Activated naive CD4-positive, alpha-beta T cell treated with Interleukin-2 at 50 U/mL for 16 hours (primary cell): Measurements from ENCODE around the gene SCGN.

ENCODE experiments used
- DNase-seq: peaks from one replicate; pipeline ENCODE4 v3.0.0-alpha.2; 2020

The SCGN gene

DNA sequence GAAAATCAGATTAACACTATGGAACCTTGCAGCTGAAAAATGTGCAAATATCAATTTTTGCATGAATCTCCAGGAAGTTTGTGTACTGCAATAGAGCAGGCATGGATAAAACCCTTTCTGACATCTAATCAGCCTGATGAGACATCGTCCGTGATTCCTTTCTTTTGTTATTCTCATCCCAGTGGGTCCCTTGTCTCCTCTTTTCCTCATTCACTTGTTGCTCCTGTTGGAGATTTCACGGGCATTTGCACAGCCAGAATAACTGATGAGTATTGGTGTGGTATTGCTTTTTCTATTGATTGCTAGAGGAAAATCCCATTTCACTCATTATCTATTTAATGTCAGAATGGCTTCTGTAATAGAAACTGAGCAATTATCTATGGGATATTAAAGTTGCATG is 39.9 kb downstream of the SCGN start:
- DNase-seq, result no peak

DNA sequence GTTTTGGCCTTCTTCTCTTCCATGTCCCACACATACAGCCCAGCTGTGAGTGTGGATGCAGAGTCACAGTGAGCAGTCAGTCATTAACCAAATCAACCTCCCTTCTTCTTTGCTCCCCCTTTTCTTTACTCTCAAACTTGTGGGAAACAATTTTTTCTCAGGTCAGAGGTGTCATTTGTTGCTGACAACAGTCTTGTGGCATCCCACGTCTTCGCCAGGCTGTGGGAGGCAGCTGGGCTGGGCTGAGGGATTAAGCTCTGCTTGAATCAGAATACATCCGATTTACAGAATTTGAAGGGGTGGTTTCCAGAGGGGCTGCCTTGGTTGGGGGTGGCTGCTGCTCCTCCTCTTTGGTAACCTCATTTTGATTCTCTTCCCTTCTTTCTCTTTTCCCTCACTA is 40.5 kb downstream of the SCGN start:
- no peak for DNase-seq

DNA sequence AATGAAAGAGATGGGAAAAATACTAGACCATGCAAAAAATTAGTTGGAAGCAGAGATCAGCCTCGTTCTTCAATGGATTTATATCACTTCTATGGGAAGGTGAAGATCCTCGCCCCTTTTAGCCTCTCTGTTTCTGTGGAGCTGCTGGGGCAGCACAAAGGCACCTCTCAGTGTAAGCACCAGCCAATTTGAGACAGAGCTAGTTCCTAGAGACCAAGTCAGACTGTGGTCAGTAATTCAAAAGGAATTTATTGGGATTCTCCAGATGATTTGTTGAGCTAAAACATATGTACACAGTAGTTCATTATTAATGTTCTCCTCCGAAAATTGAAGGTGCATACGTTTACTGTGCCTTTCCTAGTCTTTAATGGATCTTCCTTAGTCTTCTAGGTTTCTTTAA is 42.4 kb downstream of the SCGN start:
- no peak for DNase-seq

DNA sequence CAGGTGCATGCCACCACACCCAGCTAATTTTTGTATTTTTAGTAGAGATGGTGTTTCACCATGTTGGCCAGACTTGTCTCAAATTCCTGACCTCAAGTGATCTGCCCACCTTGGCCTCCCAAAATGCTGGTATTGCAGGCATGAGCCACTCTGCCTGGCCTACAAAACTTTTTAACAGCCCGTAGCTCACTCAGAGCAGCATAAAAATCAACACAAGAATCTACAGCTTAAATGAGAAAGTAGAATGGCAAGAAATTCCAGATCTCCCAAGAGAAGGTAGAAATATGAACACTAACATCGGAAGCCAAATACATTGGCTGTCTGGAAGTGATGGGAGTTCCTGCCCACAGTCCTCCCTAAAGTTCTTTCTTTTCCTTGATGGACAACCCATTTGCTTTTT is 43.7 kb downstream of the SCGN start:
- no peak for DNase-seq

DNA sequence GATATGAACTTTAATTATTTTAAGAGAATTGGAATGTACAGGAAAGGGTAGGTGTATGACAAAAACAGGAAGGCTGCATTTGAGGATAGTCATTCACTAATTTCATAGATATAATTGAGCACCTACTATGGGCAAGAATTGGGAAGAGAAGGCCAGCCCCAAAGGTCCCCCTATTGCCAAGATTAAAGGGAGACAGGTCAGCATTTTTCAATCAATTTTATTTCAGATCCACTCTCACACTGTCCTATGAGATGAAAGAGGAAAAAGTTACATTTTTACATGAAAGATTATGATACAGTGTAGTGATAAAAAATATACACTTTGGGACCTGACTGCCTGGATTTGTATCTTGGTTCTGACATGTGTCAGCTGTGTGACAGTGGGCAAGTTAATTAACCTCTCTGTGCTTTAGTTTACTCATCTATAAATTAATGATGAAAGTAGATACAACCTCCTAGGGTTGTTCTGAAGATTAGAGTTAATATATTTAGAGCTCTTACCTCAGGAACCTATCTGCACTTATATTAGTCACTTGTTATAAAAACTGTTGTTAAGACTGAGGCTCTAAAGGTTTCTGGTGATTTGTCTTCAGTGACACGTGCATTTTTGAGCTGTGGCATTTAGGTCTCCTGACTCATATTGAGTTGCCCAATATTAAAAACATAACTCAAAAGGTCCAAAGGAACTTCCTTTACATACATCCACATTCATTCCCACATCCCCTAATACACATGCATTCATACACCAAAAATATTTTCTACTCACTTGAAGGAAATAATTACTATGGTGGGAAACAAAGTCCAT is 45.7 kb downstream of the SCGN start:
- DNase-seq, result no peak

DNA sequence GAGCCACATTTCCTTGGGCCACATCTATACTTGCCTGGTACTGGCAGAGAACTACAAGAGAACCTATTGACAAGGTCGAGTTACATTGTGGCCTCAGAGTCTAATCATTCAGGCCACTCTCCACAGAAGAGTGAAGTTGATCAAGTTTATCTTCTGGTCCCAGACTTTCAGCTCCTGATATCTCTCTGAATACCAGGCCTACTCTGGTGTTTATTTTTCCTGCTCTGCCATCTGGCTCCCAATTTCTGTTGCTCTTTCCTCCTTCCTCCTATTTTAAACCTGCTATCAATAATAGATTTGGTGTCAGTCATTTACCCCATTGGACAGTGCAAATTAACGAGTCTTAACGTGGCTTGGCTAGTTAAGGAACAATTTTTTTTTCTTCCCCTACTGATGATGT is 46.6 kb downstream of the SCGN start:
- DNase-seq, result no peak

DNA sequence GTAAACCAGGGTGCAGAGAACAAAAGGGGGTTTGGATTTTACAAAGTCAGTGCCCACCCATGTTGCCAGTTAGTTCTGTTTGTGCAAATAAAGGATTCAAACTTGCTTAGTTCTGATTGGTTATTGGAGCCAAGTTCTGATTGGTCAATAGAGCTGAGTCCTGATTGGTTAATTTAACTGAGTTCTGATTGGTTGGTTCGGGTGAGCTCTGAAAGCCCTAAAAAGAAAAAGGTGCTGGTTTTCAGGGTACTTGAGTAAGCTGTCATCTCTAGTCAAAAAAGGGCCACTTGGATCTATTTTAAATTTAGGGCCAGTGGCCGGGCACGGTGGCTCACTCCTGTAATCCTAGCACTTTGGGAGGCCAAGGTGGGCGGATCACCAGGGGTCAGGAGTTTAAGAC is 47.6 kb downstream of the SCGN start:
- no peak for DNase-seq

DNA sequence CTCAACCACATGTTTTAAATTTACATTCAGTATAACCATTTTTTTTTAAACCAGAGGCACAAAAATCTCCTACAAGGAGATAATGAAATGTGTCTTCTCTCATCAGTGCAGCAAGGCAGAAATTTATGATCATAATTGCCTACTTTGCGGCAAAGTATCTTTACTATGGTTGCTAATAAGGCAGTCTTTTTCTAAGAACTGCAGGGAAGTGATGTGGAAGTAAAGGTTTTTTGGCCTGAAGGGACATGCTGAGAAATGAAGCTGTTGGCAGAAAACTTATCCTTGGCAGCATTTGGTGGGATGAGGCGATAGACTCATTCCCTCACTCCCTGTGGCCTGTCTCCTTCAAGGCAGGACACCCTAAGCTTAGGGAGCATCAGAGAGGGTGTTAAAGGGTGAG is 48.7 kb downstream of the SCGN start:
- no peak for DNase-seq

DNA sequence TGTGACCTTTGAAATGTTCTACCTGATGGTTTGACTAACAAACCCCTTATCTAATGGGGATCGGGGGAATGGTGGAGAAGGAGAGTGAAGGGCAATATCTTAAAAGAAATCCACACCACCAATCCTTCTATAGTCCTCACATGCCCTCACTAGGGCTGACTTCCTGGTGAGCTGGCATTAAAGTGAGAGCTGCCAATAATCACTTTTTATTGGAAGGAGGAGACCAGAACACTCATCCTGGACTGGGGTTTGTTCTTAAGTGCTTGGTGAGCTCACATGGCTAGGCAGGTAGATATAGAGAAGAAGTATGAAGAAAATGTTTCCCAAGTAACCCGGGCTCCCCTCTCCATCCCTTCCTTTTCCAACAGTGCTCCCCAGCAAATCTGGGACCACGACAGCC is 49.8 kb downstream of the SCGN start:
- DNase-seq, result no peak

DNA sequence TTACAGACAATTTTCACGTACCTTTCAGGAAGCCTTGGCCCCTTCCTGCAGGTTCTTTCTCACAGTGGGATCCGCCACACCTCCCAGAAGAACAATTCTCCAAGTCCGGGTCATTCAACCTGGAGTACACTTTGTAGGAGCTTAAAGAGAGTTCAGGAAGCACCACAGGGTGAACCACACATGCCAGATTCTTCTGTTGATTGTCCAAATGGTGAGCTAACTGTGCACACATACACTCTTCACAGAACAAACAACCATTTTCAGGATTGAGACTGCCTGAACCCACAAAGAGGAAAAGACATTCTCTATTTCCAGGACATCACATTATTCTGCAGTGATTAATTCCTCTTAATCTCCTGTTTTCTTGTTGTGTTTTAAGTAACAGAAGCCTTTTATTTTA is 51.0 kb downstream of the SCGN start:
- DNase-seq, result no peak

DNA sequence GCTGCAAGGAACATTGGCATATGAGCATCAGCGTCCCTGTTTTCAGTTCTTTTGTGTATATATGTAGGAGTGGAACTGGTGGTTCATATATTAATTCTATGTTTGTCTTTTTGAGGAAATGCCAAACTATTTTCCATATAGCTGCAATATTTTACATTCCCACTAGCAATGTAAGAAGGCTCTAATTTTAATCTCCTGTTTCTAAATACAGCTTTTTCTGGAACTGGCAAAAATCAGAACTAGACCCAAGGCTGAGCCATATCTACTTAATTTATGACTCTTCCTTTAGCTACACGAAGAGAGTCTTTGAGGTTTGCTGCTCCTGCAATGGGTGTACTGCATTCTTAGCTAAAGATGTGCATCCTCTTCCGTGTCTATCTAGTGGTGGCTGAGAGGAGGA is 52.0 kb downstream of the SCGN start:
- DNase-seq, result no peak

DNA sequence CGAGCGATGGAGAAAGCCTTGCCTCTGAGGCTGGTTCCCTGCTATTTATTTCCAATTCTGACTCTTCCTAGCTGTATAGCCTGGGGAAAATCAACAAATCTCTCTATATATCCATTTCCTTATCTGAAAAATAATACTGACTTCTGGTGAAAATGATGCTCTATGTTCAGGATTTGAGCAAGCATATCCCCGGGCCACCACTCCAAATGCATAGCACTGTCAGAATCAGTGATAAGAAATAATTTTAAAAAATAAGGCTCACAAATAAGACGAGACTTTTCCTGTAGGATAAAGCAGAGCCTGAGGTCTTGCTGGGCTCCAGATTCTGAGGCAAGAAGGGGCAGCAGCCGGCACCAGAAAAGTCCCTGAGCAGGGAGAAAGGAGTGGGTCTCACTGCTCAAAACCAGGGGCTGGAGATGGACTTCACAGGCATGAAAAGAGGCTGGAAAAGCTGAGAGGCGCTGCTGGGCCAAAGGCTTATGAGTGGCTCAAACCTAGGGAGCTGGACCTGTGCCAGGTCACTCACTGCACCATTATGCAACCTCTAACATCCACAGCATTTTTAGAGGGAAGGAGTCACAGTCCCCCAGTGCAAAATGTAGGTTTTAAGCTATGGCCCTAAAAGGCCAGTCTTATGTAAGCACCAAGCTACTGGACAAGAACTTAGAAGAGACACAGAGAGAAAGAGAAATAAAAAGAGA is 54.4 kb downstream of the SCGN start:
- no peak for DNase-seq

DNA sequence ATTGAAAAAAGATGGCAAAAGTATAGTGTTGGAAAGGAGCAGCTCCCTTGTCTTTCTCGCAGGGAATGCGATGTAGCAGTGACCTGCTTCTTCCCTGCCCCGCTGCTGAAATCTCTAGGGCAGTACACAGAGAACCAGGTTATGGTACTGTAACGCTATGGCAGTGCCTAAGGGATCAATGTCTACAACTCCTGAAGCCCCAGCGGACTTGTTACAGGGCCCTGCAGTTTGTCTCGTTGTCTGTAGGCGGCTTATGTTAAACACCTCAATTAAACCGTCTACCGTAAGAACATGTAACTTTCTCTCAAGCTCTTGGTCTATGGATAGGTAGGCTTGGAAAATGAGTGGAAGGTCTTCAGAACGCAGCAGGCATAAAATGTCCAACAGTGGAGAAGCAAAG is 57.7 kb downstream of the SCGN start:
- DNase-seq, result no peak

DNA sequence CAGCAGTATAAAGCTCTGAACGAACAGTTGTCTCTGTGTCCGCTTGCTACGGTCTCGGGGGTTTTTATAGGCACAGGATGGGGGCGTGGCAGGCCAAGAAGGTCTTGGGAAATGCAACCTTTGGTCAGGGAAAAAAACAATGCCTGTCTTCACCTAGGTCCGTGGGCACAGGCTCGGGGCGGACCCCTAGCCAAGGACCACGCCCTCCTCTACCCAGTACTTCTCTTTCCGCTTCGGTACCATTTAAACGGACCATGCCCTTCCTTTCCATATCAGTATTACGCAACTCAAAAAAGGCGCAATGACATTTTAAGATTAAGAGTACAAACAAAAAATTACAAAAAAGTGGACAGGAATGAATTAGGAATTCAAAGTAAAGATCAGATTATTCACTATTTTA is 58.3 kb downstream of the SCGN start:
- no peak for DNase-seq

DNA sequence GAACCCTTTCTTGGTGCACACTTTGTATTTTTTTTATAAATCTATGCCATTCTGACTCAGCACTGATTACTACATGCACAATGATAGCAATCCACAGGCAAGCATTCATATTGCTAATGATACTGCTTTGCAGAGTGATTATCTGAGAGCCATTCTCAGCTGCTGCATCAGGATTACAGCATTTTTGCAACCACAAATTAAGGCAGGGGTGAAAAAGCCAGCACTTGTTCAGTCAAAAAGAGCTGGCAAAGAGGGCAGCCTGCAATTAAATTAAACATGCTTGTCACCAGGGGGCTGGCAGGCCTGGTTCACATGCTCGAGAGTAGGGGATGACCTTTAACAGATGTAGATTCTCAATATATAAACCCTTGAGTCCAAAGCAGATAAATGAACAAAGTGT is 61.8 kb downstream of the SCGN start:
- no peak for DNase-seq

DNA sequence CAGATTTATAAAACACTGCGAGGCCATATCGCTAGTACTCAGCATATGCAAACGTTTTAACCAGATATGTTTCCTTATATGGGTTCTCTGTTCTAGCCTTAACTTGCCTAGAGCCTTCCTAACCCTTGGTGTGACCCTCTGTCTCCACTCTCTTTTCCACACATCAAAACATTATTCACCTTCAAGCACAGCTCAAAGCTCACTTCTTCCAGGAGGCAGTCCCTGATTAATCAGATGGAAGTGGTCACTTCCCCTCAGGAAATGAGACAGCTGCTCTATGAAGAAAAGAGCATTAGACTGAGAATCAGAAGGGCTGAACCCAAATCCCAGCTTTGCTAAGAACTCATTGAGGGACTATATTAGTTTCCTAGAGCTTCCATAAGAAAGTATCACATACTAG is 62.8 kb downstream of the SCGN start:
- no peak for DNase-seq

DNA sequence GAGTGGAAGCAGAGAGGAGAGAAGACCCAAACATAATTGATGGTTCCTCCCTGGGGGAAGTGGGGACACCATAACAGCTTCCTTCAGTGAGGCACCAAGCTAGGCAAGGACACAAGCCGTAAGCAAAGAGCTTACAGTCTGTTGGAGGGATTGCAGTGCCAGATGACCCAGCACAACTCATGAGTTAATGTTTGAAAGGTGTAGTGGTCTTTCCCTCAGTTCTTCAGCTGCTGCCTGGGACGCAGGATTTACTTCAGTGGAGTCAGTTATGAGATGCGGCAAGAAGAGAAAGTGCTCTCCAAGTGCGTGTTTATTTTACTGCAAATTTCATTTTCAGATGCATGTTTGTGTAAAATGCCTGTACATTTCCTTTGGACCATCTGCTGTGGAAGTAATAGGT is 63.8 kb downstream of the SCGN start:
- DNase-seq, result no peak

DNA sequence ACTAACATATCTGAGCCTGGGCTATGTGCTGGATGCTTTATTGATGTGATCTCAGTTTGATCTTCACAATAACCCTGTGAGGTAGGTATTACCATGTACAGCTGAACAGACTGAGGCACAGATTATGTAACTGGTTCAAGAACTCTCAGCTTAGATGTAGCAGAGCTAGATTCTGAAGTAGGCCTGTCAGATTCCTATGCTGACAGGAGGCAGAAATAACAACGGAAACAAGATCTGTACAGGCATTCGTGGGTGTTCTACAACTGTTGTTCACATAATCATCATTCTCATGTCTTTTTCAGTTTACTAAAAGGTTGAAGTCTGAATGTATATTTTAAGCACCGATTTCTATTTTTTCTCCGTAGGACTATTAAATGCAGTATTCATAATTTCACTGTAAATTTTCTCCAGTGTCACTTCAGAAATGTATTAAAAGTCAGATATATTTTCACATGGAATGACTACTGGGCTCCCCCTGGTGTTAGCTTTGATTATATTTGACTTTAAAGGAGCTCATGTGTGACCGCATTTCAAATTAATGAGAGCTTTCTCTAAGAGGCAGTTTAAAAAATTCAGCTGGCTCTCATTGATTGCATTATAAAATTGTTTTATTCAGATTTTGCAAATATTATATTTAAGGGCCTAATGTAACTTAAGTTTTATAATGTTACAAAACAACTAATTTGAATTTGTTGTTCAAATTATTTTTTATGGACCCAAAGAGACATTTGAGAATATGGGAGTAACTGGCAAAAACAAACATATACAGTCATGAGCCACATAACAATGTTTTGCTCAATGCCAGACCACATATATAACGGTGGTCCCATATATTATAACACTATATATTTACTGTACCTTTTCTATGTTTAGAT is 66.1 kb downstream of the SCGN start:
- DNase-seq, result no peak

DNA sequence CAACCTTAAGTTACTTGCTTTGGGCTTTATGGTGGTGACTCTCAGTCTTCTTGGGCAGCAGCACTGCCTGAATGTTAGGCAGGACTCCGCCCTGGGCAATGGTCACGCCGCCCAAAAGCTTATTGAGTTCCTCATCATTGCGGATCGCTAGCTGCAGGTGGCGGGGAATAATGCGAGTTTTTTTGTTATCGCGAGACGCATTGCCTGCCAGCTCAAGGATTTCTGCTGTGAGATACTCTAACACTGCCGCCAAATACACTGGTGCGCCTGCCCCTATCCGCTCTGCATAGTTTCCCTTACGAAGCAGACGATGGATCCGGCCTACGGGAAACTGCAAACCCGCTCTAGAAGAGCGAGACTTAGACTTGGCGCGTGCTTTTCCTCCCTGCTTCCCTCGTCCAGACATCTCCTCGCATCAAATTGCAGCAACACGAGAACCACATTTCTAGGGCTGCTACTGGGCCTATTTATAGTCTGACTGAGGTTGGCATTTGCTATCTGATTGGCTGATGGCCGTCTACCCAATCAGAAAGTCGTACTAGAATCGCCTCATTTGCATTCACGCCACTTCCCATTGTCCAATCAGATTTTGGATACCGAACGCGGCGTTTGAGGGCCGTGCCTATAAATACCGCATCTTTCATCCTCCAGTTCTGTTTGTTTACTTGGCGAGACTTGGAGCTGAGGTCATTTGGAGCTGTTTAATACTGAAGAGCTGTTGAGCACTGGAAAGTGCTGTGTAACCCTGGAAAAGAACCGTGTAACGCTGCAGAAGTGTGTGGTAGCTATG is 74.3 kb downstream of the SCGN start:
- no peak for DNase-seq

DNA sequence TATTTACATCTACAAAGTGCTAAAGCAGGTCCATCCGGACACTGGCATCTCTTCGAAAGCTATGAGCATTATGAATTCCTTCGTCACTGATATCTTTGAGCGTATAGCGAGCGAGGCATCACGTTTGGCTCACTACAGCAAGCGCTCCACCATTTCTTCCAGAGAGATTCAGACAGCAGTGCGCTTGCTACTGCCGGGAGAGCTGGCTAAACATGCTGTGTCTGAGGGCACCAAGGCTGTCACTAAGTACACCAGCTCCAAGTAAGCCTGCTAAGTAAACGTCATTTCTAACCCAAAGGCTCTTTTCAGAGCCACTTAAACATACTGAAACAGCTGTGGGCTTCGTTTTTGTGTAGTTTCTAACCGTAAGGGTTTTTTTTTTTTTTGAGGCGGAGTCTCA is 75.0 kb downstream of the SCGN start:
- no peak for DNase-seq

DNA sequence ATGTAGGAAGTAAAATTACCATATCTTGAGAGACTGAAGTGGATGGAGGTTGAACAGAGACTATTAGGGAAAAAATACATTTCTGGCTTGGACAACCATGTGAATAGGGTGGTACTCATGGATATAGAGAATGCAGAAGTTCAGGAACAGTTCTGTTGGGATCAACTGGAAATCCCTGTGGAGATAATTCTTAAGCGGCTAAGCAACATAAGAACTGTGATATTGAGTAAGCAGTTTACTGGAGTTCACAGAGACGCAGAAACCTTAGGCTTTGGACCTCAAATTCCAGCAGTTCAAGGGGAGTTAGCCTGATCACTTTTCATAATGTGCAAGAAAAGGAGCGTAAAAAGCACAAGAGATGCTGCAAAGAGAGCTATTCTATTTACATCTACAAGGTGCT is 78.9 kb downstream of the SCGN start:
- no peak for DNase-seq

DNA sequence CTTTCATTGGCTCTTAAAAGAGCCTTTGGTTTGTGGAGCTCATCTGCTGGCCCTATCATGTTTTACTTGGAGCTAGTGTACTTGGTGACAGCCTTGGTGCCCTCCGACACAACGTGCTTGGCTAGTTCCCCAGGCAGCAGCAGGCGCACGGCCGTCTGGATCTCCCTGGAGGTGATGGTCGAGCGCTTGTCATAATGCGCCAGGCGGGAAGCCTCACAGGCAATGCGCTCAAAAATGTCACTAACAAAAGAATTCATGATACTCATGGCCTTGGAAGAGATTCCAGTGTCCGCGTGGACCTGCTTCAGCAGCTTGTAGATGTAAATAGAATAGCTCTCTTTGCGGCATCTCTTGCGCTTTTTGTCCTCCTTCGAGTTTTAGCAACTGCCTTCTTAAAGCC is 79.7 kb downstream of the SCGN start:
- no peak for DNase-seq
